Stomach (tissue), 9 donors: ENCODE data around the gene HSD11B1. TPM values are rescaled to one million over a fixed set of nuclear protein-coding genes. Genes with fewer than 3 reads are reported as not detected.

Source experiments
- DNase-seq, 2 donors: peaks; one replicate each; pipeline versions ENCODE4 v3.0.0 to v3.0.0-alpha.2; 2013 to 2019
- H3K27ac ChIP-seq, 5 donors: fragments of 200-600 bp in 4 of 5; sonication (generic) in 4 of 5; one replicate each; pipeline ENCODE4 v1.5.1; 2013 to 2019; ENCODE audit warnings: mild to moderate bottlenecking in 1 of 5, moderate library complexity in 1 of 5
- H3K27me3 ChIP-seq, 3 donors: fragments of 200-600 bp; sonication (generic); one replicate each; pipeline ENCODE4 v1.5.1; 2017 to 2019; ENCODE audit warnings: mixed run types in 1 of 3
- H3K36me3 ChIP-seq, 4 donors: fragments of 200-600 bp; sonication (generic); 1 replicate in 3 of 4; 2 replicates in 1 of 4; pipeline ENCODE4 v1.5.1; 2016 to 2019
- H3K4me1 ChIP-seq, 4 donors: fragments of 200-600 bp; sonication (generic); one replicate each; pipeline ENCODE4 v1.5.1; 2016 to 2019
- H3K4me3 ChIP-seq, 4 donors: fragments of 200-600 bp; sonication (generic) in 3 of 4; one replicate each; pipeline ENCODE4 v1.5.1; 2016 to 2019; ENCODE audit warnings: mild to moderate bottlenecking in 1 of 4
- H3K9me3 ChIP-seq, 4 donors: fragments of 200-600 bp; sonication (generic); one replicate each; pipeline ENCODE4 v1.5.1; 2016 to 2019
- EP300 ChIP-seq: sonication (generic); formaldehyde crosslinking; IDR thresholded peaks from one replicate; pipeline ENCODE4 v1.6.1; 2017; ENCODE audit warnings: antibody characterized with exemption
- POLR2A ChIP-seq, 4 donors: fragments of 450-650 bp; IDR thresholded peaks; one replicate each; pipeline ENCODE4 v1.6.1; 2016; ENCODE audit warnings: antibody characterized with exemption in 4 of 4, control low read depth in 2 of 4, mild to moderate bottlenecking in 1 of 4, moderate library complexity in 1 of 4
- POLR2AphosphoS5 ChIP-seq, 3 donors: sonication (generic); formaldehyde crosslinking; IDR thresholded peaks; one replicate each; pipeline ENCODE4 v1.6.1; 2016; ENCODE audit warnings: antibody characterized with exemption in 3 of 3
- WGBS, 5 donors: extraction: QIAGEN DNeasy Blood & Tissue Kit in 3 of 5; methylation state at CpG; one replicate each; pipeline versions ENCODE4 v1.1.5 to v1.1.7; 2013 to 2018; 5-methylcytosine and 5-hydroxymethylcytosine counted together
- intact Hi-C: fragments of 100-400 bp; cut with DNase I; formaldehyde crosslinking; loops from one replicate; pipeline ENCODE4 v1.15.1; 2023; ENCODE audit warnings: low total_unique reads
- polyA plus RNA-seq, 3 donors: library from polyadenylated mRNA; stranded (reverse); fragments of 200-250 nt; gene quantifications; one replicate each; pipeline ENCODE4 v1.2.3, GENCODE V29; 2013
- total RNA-seq, 5 donors: library from RNA; depleted of rRNA; stranded (reverse); fragments of >200 nt; gene quantifications; one replicate each; pipeline versions ENCODE4 v1.1.0 to v1.2.3, GENCODE V29; 2014 to 2016
- TF ChIP-seq, protein P1 (sequence below), 7 experiments: fragments of 450-650 bp in 4 of 7; fragments of 200-600 bp in 3 of 7; sonication (generic) in 3 of 7; IDR thresholded peaks; one replicate each; pipeline ENCODE4 v1.5.1; 2016 to 2019; ENCODE audit warnings: antibody characterized with exemption in 7 of 7, control low read depth in 2 of 7, mild to moderate bottlenecking in 1 of 7
- donor health status: healthy with polysubstance abuse.
- donor health status: Bipolar disorder and iron deficiency.
- donor health status: healthy.

HSD11B1 gene
- total and polyA plus RNA-seq, 8 donors: 1.5 to 14.0 (median 2.6) TPM; not detected in 2

DNA sequence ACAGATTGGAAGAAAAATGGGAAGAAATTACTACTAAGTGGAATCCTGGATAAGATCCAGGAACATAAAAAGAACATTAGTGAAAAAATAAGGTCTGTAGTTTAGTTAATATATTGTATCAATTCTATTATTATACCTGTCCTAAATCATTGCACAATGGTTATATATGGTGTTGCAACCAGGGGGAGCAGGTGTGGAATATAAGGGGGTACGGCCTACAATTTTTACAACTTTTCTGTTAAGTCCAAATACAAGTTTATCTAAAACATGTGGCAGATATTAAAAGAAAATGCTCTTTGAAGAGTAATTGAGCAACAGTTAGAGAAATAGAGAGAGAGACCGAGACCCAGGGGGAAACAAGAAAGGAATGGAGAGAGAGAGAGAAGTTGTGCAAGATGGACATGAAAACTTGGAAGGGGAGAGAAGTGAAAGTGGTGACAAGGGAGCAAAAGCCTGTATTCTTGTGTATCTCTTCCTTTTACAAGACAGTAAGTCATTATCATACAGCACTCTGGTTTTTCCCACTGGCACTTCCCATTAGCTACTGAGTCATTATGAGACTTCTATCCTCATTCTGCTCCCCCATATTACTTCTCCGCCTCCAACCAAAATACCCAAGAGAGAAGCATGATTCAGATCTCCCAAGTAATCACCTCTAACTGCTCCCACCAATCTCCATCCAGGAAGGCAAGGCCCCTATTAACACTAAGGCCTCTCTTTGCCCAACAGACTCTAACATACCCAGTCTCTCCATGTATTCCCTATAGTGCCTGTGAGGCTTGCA is 29.0 kb downstream of the HSD11B1 start:
- no peak overlapping the region for H3K27ac ChIP-seq
- H3K36me3 ChIP-seq: no peaks in the 10 kb centered on the region
- DNase-seq: no peak
- no peak overlapping the region for H3K4me3 ChIP-seq
- intact Hi-C loops: no loop called here
- TF ChIP-seq, protein P1, sequence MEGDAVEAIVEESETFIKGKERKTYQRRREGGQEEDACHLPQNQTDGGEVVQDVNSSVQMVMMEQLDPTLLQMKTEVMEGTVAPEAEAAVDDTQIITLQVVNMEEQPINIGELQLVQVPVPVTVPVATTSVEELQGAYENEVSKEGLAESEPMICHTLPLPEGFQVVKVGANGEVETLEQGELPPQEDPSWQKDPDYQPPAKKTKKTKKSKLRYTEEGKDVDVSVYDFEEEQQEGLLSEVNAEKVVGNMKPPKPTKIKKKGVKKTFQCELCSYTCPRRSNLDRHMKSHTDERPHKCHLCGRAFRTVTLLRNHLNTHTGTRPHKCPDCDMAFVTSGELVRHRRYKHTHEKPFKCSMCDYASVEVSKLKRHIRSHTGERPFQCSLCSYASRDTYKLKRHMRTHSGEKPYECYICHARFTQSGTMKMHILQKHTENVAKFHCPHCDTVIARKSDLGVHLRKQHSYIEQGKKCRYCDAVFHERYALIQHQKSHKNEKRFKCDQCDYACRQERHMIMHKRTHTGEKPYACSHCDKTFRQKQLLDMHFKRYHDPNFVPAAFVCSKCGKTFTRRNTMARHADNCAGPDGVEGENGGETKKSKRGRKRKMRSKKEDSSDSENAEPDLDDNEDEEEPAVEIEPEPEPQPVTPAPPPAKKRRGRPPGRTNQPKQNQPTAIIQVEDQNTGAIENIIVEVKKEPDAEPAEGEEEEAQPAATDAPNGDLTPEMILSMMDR (IDR thresholded peaks at IDR 0.05): no peak
- TF ChIP-seq POLR2A (IDR thresholded peaks at IDR 0.05): no peak
- no peak for TF ChIP-seq POLR2AphosphoS5 (IDR thresholded peaks at IDR 0.05)
- TF ChIP-seq EP300: no peak
- H3K27me3 ChIP-seq: no peaks in the 10 kb centered on the region
- no peaks in the 10 kb centered on the region for H3K9me3 ChIP-seq
- H3K4me1 ChIP-seq: no peaks in the 10 kb centered on the region
- WGBS, 5 donors: 80 to 96% (median 85%) methylated on average over 3 of the region's 3 CpGs

DNA sequence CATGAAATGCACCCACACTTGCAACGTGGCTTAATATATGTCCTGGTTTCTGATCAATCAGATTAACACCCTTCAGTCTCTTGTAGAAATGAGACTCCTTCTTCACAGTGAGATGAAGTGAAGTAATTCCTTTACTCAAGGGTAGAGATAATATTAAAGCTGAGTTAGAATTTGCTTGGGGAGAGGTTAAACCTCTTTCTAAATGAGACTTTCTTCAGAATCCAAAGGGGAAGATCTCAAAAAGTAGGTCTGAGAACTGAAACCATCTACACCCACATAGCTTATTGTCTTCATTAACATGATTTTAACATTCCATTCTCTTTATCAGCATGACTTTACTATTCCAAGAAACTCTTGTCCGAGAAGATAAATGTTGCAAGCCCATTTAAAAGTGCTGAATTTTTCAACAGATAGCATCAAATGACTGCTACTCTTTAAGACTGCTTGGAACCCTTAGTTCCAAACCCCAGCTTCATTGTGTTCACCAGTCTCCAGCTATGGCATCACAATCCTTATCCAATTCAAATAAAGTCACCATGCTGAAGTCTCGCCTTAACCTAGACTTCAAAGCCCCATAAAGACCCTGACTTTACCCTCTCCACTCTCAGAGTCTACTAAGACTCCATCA is 32.0 kb downstream of the HSD11B1 start:
- peaks cover 0 to 1% (median 0%) of the 10 kb centered on the region in 4 donors for H3K4me1 ChIP-seq
- H3K27ac ChIP-seq: no peak overlapping the region
- 63 to 80% (median 66%) methylated on average over 3 of the region's 3 CpGs for WGBS, 5 donors
- TF ChIP-seq POLR2A (IDR thresholded peaks at IDR 0.05) (no peak), POLR2AphosphoS5 (IDR thresholded peaks at IDR 0.05) (no peak)
- TF ChIP-seq, protein P1 (IDR thresholded peaks at IDR 0.05): no peak
- no peaks in the 10 kb centered on the region for H3K9me3 ChIP-seq
- intact Hi-C loops: no loop called here
- H3K4me3 ChIP-seq: no peak overlapping the region
- H3K27me3 ChIP-seq: no peaks in the 10 kb centered on the region
- no peaks in the 10 kb centered on the region for H3K36me3 ChIP-seq
- DNase-seq: no peak

DNA sequence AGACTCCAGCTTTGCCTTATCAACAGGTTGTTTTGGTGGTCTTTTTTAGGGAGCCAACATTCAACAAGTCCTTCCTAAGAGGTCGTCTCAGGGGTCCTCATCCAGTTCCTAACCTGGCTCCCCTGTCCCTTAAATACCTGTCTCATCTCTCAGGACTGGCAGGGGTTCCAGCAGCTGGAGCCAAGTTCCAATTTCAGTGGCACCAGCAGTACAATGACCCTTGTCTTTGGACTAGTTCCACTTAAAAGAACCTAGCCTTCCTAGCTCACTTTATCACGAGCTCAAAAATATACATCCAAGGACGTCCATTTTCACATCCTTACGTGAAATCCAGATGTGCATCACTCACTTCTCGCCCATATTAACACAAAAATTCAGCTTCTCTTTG is 32.5 kb downstream of the HSD11B1 start:
- H3K27me3 ChIP-seq: no peaks in the 10 kb centered on the region
- no peak overlapping the region for H3K27ac ChIP-seq
- H3K9me3 ChIP-seq: no peaks in the 10 kb centered on the region
- TF ChIP-seq, protein P1 (IDR thresholded peaks at IDR 0.05): no peak
- TF ChIP-seq POLR2AphosphoS5 (IDR thresholded peaks at IDR 0.05) (no peak), EP300 (no peak), POLR2A (IDR thresholded peaks at IDR 0.05) (no peak)
- DNase-seq: no peak
- H3K36me3 ChIP-seq: no peaks in the 10 kb centered on the region
- intact Hi-C loops: no loop called here
- H3K4me1 ChIP-seq: peaks cover 0 to 6% (median 2%) of the 10 kb centered on the region in 4 donors
- H3K4me3 ChIP-seq: no peak overlapping the region
- 79 to 84% (median 84%) methylated on average over 5 of the region's 5 CpGs for WGBS, 5 donors

DNA sequence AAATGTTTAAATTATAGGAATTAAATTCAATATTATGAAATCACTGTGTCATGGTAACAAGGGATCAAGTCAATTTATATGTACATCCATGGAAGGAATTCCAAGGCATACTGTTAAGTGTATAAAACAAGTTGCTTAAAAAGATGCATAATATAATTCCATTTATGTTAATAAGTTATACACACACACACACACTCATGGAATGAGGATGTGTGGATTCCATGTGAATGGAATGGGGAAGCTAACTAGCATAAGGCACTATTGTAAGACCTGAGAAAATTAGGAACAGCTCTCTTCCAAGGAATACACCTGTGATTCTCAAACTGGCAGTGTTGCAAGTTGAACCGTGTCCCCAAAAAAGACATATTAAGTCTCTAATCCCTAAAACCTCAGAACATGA is 33.6 kb downstream of the HSD11B1 start:
- Histone ChIP-seq H3K27ac (no peak overlapping the region), H3K4me1 (peaks cover 0 to 16% (median 8%) of the 10 kb centered on the region in 4 donors), H3K27me3 (no peaks in the 10 kb centered on the region), H3K36me3 (no peaks in the 10 kb centered on the region), H3K9me3 (no peaks in the 10 kb centered on the region), H3K4me3 (no peak overlapping the region)
- DNase-seq: no peak
- intact Hi-C loops: no loop called here
- 80 to 92% (median 91%) methylated on average over 1 of the region's 1 CpG for WGBS, 5 donors
- no peak for TF ChIP-seq POLR2A (IDR thresholded peaks at IDR 0.05)
- TF ChIP-seq EP300: no peak
- TF ChIP-seq, protein P1 (IDR thresholded peaks at IDR 0.05): no peak
- TF ChIP-seq POLR2AphosphoS5 (IDR thresholded peaks at IDR 0.05): no peak
